GM23338 (cell line): ENCODE measurements around the gene FBLN5.

Experiments used
- CREB1 ChIP-seq: fragments of 250-450 bp; sonication (Bioruptor Pico); IDR thresholded peaks from 2 replicates; pipeline ENCODE4 v1.5.0; 2020; ENCODE audit warnings: low read depth, mild to moderate bottlenecking, moderate library complexity
- EZH2 ChIP-seq: fragments of 200-600 bp; sonication (generic); IDR thresholded peaks from one replicate; pipeline ENCODE4 v1.8.0; 2017; ENCODE audit warnings: antibody characterized with exemption, mild to moderate bottlenecking, low read depth; ENCODE audit not compliant: unreplicated experiment
- EZH2phosphoT487 ChIP-seq: fragments of 200-600 bp; sonication (generic); IDR thresholded peaks from one replicate; pipeline ENCODE4 v1.8.1; 2018; ENCODE audit warnings: antibody characterized with exemption; ENCODE audit not compliant: unreplicated experiment
- JUNB ChIP-seq: IDR thresholded peaks from one replicate; pipeline ENCODE4 v1.6.1; 2016; ENCODE audit warnings: antibody characterized with exemption; ENCODE audit not compliant: unreplicated experiment
- NANOG ChIP-seq: IDR thresholded peaks from 2 replicates; pipeline ENCODE4 v1.6.1; 2016; ENCODE audit warnings: antibody characterized with exemption, borderline replicate concordance
- POLR2AphosphoS5 ChIP-seq: IDR thresholded peaks from 2 replicates; pipeline ENCODE4 v1.6.1; 2016; ENCODE audit warnings: antibody characterized with exemption, low read depth
- STAT1 ChIP-seq: IDR thresholded peaks from one replicate; pipeline ENCODE4 v1.6.1; 2016; ENCODE audit warnings: antibody characterized with exemption; ENCODE audit not compliant: unreplicated experiment
- ZNF331 ChIP-seq: fragments of 250-450 bp; sonication (Bioruptor Pico); IDR thresholded peaks from 2 replicates; pipeline ENCODE4 v1.5.0; 2020; ENCODE audit warnings: low read depth, mild to moderate bottlenecking, moderate library complexity
- TF ChIP-seq, protein P1 (sequence below), 2 experiments: fragments of 200-600 bp in 1 of 2; sonication (generic) in 1 of 2; conservative IDR thresholded peaks; 2 replicates each; pipeline versions ENCODE4 v1.5.1 to v1.6.1; 2016 to 2017; ENCODE audit warnings: antibody characterized with exemption in 2 of 2, low read depth in 2 of 2, mild to moderate bottlenecking in 2 of 2, moderate library complexity in 1 of 2
- TF ChIP-seq, protein P2 (sequence below): IDR thresholded peaks from one replicate; pipeline ENCODE4 v1.6.1; 2018; ENCODE audit warnings: antibody characterized with exemption; ENCODE audit not compliant: unreplicated experiment
- TF ChIP-seq, protein P3 (sequence below): IDR thresholded peaks from 2 replicates; pipeline ENCODE4 v1.6.1; 2016; ENCODE audit warnings: antibody characterized with exemption

DNA sequence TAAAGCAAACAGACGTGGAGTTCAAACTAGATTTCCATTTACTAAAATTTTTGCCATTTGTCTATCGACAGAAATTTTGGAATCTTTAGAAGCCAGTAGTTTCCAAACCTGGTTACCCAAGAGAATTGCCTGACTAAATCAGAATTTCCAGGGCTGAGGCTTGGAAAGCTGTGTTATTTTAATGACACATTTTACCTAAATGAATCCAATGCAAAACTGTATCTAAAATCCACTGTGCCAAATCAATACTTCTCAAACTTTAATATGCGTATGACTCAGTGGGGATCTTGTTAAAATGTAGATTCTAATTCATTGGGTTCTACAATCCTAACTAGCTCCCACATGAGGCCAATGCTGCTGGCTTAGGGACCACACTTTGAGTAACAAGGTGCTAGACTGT is 45.2 kb downstream of the FBLN5 start:
- TF ChIP-seq, protein P1, sequence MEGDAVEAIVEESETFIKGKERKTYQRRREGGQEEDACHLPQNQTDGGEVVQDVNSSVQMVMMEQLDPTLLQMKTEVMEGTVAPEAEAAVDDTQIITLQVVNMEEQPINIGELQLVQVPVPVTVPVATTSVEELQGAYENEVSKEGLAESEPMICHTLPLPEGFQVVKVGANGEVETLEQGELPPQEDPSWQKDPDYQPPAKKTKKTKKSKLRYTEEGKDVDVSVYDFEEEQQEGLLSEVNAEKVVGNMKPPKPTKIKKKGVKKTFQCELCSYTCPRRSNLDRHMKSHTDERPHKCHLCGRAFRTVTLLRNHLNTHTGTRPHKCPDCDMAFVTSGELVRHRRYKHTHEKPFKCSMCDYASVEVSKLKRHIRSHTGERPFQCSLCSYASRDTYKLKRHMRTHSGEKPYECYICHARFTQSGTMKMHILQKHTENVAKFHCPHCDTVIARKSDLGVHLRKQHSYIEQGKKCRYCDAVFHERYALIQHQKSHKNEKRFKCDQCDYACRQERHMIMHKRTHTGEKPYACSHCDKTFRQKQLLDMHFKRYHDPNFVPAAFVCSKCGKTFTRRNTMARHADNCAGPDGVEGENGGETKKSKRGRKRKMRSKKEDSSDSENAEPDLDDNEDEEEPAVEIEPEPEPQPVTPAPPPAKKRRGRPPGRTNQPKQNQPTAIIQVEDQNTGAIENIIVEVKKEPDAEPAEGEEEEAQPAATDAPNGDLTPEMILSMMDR (conservative IDR thresholded peaks at IDR 0.05; ENCODE audit: low read depth in 2 of 2) = no peak
- TF ChIP-seq ZNF331 (CRISPR knock-in tag) (no peak), POLR2AphosphoS5 (no peak), CREB1 (no peak), EZH2phosphoT487 (no peak), EZH2 (no peak), STAT1 (no peak), JUNB (no peak), NANOG (no peak)
- TF ChIP-seq, protein P2, sequence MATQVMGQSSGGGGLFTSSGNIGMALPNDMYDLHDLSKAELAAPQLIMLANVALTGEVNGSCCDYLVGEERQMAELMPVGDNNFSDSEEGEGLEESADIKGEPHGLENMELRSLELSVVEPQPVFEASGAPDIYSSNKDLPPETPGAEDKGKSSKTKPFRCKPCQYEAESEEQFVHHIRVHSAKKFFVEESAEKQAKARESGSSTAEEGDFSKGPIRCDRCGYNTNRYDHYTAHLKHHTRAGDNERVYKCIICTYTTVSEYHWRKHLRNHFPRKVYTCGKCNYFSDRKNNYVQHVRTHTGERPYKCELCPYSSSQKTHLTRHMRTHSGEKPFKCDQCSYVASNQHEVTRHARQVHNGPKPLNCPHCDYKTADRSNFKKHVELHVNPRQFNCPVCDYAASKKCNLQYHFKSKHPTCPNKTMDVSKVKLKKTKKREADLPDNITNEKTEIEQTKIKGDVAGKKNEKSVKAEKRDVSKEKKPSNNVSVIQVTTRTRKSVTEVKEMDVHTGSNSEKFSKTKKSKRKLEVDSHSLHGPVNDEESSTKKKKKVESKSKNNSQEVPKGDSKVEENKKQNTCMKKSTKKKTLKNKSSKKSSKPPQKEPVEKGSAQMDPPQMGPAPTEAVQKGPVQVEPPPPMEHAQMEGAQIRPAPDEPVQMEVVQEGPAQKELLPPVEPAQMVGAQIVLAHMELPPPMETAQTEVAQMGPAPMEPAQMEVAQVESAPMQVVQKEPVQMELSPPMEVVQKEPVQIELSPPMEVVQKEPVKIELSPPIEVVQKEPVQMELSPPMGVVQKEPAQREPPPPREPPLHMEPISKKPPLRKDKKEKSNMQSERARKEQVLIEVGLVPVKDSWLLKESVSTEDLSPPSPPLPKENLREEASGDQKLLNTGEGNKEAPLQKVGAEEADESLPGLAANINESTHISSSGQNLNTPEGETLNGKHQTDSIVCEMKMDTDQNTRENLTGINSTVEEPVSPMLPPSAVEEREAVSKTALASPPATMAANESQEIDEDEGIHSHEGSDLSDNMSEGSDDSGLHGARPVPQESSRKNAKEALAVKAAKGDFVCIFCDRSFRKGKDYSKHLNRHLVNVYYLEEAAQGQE = no peak
- TF ChIP-seq, protein P3, sequence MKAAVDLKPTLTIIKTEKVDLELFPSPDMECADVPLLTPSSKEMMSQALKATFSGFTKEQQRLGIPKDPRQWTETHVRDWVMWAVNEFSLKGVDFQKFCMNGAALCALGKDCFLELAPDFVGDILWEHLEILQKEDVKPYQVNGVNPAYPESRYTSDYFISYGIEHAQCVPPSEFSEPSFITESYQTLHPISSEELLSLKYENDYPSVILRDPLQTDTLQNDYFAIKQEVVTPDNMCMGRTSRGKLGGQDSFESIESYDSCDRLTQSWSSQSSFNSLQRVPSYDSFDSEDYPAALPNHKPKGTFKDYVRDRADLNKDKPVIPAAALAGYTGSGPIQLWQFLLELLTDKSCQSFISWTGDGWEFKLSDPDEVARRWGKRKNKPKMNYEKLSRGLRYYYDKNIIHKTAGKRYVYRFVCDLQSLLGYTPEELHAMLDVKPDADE = no peak
